H7 (cell line): ENCODE results near the gene SEMA4B. TPM values are rescaled to one million over a fixed set of nuclear protein-coding genes. Genes with fewer than 3 reads are reported as not detected.
"Not testable (repeated sequence)": the region's sequence is repeated elsewhere in the genome, so short reads cannot be mapped to it uniquely, and the experiment has no call there.

Experiments used
- DNase-seq: peaks from one replicate; pipeline ENCODE4 v3.0.0; 2012
- H3K27me3 ChIP-seq: 2 replicates; pipeline ENCODE4 v1.6.0; 2011; ENCODE audit warnings: mild to moderate bottlenecking, low read length; ENCODE audit not compliant: control insufficient read depth, insufficient read depth
- H3K36me3 ChIP-seq: replicated peaks from 2 replicates; pipeline ENCODE4 v1.5.1; 2011; ENCODE audit warnings: low read length; ENCODE audit not compliant: control insufficient read depth, insufficient read depth
- H3K4me3 ChIP-seq: 2 replicates; pipeline ENCODE4 v1.5.1; 2011; ENCODE audit warnings: low read depth, mild to moderate bottlenecking, control low read depth, low read length, moderate library complexity; ENCODE audit not compliant: insufficient read depth
- total RNA-seq: library from RNA; depleted of rRNA; stranded (reverse); fragments of >200 nt; shearing (Covaris generic); gene quantifications from 2 replicates; pipeline ENCODE4 v1.2.3, GENCODE V29; 2014

Gene SEMA4B
- total RNA-seq, 1 experiment from 2014 or later, result 53.0 TPM

DNA sequence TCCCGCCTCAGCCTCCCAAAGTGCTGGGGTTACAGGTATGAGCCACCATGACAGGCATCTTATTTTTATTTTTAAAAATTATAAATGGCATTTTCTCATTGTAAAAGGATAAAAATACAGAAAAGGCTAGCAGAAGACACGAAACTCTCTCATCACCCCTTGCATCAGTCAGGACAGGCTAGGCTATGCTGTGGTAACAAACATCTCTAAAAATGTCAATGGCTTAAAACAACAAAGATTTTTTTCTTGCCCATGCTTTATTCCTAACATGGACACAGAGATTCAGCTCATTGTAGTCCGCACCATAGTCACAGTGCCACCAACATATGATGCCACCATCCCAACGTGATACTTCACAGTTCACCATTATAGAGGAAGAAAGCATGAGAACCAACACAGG is 34.0 kb upstream of the SEMA4B start:
- H3K27me3 ChIP-seq, result no peaks in the 10 kb centered on the region
- H3K4me3 ChIP-seq, result no peak overlapping the region
- no peaks in the 10 kb centered on the region for H3K36me3 ChIP-seq
- no peak for DNase-seq

DNA sequence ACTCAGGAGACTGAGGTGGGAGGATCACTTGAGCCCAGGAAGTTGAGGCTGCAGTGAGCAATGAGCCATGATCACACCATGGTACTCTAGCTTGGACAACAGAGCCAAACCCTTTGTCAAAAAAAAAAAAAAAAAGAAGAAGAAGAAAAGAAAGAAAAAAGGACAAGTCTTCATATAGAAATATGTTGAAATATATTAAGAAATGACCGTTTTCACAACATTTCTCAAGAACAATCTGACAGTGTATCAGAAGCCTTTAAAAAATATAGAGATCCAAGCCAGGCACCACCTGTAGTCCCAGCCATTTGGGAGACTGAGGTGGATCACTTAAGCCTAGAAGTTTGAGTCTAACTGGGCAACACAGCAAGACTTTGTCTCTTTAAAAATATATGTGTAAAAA is 29.5 kb upstream of the SEMA4B start:
- Histone ChIP-seq H3K27me3 (no peaks in the 10 kb centered on the region), H3K4me3 (no peak overlapping the region), H3K36me3 (no peaks in the 10 kb centered on the region)
- DNase-seq, result no peak

DNA sequence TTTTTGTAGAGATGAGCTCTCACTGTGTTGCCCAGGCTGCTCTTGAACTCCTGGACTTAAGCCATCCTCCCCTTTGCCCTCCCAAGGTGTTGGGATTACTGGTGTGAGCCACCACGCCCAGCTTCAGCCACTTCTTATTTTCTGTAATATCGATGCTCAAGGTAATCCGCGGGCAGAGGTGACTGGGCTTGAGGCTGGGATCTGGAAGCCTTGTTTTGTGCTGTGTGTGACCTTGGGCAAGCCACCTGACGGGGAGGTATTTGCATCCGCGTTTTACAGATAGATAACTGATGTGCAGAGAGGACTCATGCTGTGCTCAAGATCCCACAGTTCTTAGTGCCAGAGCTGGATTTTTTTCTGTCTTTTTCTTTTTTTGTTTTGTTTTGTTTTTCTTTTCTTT is 27.8 kb upstream of the SEMA4B start:
- H3K4me3 ChIP-seq, result no peak overlapping the region
- H3K27me3 ChIP-seq, result no peaks in the 10 kb centered on the region
- no peaks in the 10 kb centered on the region for H3K36me3 ChIP-seq
- no peak for DNase-seq

DNA sequence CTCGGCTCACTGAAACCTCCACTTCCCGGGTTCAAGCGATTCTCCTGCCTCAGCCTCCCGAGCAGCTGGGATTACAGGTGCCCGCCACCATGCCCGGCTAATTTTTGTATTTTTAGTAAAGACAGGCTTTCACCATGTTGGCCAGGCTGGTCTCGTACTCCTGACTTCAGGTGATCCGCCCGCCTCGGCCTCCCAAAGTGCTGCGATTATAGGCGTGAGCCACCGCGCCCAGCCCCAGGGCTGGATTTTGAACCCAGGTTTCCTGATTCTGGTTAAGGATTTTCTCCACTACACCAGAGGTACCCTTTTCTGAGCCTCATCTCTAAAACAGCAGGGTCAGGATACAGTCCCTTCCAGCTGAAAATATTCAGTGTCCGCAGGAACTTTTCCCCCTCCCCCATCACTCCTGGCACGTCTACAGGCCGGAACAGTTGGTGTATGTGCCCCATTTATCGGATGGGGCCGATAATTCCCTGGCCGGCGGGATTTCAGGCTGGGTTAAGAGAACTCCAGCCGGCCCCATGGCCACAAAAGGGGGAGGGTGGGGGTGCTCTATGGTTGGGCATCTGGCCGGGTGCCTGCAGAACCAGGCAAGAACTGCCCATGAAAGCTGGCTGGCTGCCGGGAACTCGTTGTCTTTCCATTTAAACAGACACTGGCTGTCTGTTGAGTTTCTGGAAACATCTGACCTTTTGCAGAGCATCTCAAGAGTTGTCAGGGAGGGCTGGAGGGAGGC is 26.8 kb upstream of the SEMA4B start:
- no peaks in the 10 kb centered on the region for H3K27me3 ChIP-seq
- peak; percentile 51 for DNase-seq
- no peaks in the 10 kb centered on the region for H3K36me3 ChIP-seq
- no peak overlapping the region for H3K4me3 ChIP-seq

DNA sequence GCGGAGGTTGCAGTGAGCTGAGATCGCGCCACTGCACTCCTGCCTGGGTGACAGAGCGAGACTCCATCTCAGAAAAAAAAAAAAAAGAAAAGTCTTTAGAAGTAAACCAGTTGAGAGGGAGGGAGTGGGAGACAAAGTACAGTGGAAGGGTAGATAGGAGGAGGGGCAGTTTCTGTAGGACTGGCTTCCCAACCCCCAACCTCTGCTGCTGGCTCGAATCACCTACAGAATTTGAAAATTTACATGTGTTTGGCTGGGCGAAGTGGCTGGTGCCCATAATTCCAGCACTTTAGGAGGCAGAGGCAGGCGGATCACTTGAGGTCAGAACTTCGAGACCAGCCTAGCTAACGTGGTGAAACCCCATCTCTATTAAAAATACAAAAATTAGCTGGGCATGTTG is 24.1 kb upstream of the SEMA4B start:
- Histone ChIP-seq H3K36me3 (no peaks in the 10 kb centered on the region), H3K4me3 (no peak overlapping the region), H3K27me3 (no peaks in the 10 kb centered on the region)
- peak; percentile 41 for DNase-seq

DNA sequence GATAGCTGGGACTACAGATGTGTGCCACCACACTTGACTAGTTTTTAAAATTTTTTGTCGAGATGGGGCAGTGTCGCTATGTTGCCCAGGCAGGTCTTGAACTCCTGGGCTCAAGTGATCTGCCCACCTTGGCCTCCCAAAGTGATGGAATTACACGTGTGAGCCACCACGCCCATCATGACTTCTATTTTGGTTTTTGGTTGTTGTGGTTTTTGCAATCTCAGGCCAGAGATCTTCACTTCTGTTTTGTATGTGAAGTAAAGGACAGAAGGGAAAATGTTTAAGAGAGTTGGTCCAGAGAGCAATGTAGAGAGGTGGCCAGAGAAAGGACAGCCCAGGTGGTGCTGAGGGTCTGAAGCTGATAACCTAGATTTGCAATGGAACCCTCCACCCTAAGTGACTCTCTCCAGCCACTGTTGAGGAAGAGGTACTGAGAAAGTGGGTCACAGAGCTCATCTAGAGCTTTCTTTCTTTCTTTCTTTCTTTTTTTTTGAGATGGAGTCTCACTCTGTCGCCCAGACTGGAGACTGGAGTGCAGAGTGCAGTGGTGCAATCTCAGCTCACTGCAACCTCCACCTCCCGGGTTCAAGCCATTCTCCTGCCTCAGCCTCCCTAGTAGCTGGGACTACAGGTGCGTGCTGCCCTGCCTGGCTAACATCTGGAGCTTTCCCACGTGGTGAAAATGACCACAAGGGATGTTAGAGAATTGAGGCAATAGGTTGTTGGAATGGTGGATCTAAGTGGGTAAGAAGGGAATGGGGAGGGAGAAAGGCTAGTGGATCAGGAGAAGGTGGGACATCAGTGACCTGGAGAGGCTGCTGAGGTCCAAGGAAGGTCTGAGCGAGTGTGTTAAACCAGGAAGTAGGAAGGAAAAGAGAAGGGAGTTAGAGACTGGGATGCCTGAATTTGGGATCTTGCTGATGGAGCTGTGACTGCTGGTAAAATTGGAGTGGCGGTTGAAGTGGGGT is 22.4 kb upstream of the SEMA4B start:
- no peaks in the 10 kb centered on the region for H3K36me3 ChIP-seq

DNA sequence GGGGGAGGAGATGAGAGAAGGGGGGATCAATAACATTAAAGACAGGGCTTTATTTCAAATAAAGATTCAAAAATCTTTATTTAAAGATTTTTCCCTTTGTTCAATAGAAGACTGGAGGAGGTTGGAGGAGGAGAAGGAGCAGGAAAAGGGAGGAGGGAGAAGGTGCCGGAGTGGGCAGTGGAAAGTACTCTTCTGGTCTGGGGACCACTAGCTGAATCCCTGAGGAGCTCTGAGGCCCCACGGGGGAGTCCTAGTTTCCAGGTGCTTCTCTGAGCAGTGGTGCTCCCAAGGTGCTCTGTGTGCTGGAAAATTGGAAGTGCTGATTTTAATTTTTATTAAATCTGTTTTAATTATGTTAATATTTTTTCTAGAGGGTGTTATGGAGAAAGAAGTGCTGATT is 19.4 kb upstream of the SEMA4B start:
- DNase-seq, result no peak
- no peak overlapping the region for H3K4me3 ChIP-seq
- no peaks in the 10 kb centered on the region for H3K27me3 ChIP-seq
- H3K36me3 ChIP-seq, result no peaks in the 10 kb centered on the region

More for the DNA sequence above, 22.4 kb upstream of the SEMA4B start:
- DNase-seq, result no peak
- Histone ChIP-seq H3K4me3 (no peak overlapping the region), H3K27me3 (no peaks in the 10 kb centered on the region)

DNA sequence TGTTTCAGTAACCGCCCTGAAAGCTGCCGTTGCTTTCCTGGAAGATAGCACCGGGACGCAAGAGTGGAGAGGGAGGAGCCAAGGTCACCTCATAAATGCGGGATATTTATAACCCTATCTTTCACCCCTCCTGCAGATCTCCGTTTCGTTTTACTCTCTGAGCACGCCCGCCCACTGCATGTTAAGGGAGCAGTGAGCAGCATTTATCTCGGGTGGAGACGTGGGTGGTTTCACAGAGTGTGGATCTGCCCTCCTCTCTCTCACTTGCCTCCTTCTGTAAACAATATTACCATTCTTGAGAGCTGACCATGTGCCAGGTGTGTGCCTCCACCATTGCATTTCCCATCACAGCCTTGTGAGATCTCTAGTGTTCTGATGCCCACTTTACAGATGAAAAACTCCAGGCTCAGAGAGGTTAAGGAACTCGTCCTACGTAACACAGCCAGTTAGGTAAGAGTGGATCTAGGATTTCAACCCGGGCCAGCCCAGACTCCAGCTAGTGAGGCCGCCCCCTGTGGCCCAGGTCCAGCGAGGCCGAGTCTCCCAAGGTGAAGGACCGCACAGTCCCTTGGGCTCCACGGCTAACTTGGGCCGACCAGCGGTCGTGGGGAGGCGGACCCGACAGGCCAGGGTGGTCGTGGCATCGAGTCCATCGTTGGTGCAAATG is 16.9 kb upstream of the SEMA4B start:
- peak; percentile 46 for DNase-seq
- Histone ChIP-seq H3K4me3 (peak overlapping the region; percentile 83), H3K27me3 (no peaks in the 10 kb centered on the region), H3K36me3 (no peaks in the 10 kb centered on the region)

DNA sequence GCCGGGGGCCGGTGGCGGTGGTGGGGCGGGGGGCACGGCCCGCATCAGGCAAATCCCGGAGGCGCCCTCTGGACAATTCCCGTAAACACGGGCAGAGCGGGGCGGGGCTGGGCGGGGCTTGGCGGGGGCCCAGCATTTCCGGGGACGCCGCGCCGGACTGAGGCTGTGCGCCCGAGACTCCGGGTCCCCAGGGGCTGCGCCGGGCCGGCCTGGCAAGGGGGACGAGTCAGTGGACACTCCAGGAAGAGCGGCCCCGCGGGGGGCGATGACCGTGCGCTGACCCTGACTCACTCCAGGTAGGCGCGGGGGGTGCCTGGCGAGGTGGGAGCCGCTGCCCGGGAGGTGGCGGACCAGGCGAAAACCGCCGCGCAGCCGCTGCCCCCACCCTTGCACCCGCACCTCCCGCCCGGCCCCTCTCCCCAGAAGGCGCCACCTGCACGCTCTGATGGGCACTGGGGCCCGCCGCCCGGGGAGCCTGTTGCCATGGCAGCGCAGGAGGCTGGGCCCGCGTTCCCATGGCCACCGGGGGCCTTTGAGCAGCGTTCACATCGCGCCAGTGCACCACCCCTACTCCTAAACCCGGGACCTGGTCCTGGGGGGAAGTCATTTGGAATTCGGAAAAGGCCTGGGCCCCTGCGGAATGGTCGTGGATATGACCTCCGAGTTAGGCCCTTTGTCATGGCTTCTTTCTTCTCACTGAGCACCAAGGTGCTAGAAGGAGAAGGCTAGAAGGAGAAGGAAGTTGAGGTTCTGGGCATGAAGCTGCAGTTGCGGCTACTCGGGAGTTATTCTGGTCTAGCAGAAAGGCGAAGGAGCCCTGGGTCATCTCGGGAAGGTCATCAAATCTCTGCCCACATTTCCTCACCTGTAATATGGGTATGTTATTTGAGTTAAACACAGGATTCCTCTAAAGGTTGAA is 16.1 kb upstream of the SEMA4B start:
- Histone ChIP-seq H3K4me3 (peak overlapping the region; percentile 83), H3K27me3 (no peaks in the 10 kb centered on the region), H3K36me3 (no peaks in the 10 kb centered on the region)
- DNase-seq, result peak; percentile 95

DNA sequence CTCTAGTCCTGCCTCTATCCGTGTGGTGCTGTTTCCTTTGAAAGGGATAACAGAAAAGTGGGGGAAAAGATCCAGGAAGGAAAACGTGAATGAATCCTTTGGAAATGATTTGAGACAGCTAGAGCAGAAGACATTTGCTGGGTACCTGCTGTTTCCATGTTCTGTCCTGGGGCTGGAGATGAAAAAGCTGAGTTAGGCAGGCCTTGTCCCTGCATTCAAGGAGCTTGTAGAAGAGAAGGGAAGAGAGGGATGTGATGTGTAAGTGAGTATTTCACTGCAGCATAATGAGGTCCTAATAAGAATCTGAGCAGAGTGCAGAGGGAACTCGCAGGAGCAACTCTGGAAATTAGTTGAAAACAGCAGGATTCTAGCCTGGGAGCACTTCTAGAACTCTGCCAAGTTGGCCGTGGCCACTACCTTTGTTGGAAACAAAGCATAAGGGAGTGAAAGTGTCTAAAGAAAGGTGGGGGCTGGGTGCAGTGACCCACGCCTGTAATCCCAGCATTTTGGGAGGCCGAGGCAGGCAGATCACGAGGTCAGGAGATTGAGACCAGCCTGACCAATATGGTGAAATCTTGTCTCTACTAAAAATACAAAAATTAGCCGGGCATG is 13.8 kb upstream of the SEMA4B start:
- H3K36me3 ChIP-seq, result no peaks in the 10 kb centered on the region
- H3K27me3 ChIP-seq, result no peaks in the 10 kb centered on the region
- DNase-seq, result peak; percentile 8
- H3K4me3 ChIP-seq, result no peak overlapping the region

DNA sequence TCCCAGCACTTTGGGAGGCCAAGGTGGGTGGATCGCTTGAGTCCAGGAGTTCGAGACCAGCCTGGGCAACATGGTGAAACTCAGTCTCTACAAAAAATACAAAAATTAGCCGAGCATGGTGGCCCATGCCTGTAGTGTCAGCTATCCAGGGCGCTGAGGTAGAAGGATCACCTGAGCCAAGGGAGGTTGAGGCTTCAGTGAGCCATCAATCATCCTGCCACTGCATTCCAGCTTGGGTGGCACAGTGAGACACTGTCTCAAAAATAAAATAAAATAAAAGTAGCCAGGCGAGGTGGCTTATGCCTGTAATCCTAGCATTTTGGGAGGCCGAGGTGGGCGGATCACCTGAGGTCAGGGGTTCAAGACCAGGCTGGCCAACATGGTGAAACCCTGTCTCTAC is 13.1 kb upstream of the SEMA4B start:
- not testable (repeated sequence) for DNase-seq, H3K36me3 ChIP-seq, H3K4me3 ChIP-seq, H3K27me3 ChIP-seq

DNA sequence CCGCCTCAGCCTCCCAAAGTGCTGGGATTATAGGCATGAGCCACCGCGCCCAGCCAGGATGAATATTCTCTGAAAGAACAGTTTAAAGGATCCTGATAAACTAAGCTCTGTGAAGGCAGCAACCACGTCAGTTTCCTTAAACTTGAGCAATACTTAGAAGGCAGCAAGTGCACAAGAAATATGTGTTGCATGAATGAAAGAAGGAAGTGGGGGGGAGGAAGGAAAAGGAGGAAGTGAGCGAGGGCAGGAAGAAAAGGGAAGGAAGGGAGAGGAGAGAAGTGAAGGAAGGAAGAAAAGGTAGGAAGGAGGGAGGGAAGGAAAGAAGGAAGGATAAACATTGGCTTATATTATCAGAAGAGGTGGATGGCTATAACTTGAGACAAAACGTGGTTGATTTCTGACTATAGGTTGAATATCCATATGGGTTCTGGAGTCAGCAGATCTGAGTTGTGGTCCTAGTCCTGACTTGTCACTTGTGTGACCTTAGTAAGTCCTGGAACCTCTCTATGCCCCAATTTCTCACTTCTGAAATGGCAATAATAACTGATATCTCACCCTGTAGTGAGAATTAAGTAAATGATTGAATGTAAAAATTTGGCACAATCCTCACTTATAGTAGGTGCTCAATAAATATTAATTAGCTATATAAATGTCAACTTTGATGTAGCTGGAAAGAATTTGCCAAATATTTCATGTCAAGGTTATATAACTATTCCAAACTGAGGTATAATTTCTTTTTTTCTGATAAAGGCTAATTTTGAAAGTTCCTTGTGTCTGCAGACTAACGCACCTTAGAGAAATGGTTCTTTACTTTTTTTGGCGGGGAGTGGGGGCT is 12.0 kb upstream of the SEMA4B start:
- no peak overlapping the region for H3K4me3 ChIP-seq
- no peaks in the 10 kb centered on the region for H3K27me3 ChIP-seq
- H3K36me3 ChIP-seq, result no peaks in the 10 kb centered on the region
- peak; percentile 2 for DNase-seq
